ENCODE measurements around the gene NPY2R. TPM values are rescaled to one million over a fixed set of nuclear protein-coding genes. Genes with fewer than 3 reads are reported as not detected.

The NPY2R gene
- polyA plus RNA-seq, 1 donor from 2014 or later: 1.2 TPM

GRCh38 chr4:155164718-155165117 lies 43.7 kb upstream of the NPY2R start:
- Histone ChIP-seq H3K36me3 (ENCODE audit: insufficient read depth, low read length) (no peaks in the 10 kb centered on the region), H3K27ac (ENCODE audit: low read length) (no peak overlapping the region), H3F3A (ENCODE audit: insufficient read depth, low read length, poor library complexity, severe bottlenecking) (no peaks in the 10 kb centered on the region), H4K20me1 (ENCODE audit: insufficient read depth) (no peaks in the 10 kb centered on the region), H2AFZ (ENCODE audit: low read depth, low read length) (no peak overlapping the region), H3K9me3 (ENCODE audit: low read length) (peaks cover 3% of the 10 kb centered on the region), H3K9me2 (ENCODE audit: insufficient read depth, low read length) (no peaks in the 10 kb centered on the region), H3K79me2 (replicated peaks; ENCODE audit: insufficient read depth, low read length) (no peaks in the 10 kb centered on the region), H3K4me2 (ENCODE audit: low read length) (no peak overlapping the region), H3K4me3 (ENCODE audit: low read length) (no peak overlapping the region), H3K9ac (ENCODE audit: low read length) (no peak overlapping the region), H3K27me3 (ENCODE audit: insufficient read depth, low read depth, low read length) (no peaks in the 10 kb centered on the region)
- TF ChIP-seq RAD21 (conservative IDR thresholded peaks at IDR 0.05): no peak
- TF ChIP-seq REST (IDR thresholded peaks at IDR 0.05; ENCODE audit: borderline replicate concordance): no peak
- TF ChIP-seq SMC3 (conservative IDR thresholded peaks at IDR 0.05; ENCODE audit: poor library complexity): no peak
- no peak for TF ChIP-seq TAF1 (IDR thresholded peaks at IDR 0.05; ENCODE audit: low read depth)
- no peak for TF ChIP-seq EZH2 (IDR thresholded peaks at IDR 0.05; ENCODE audit: borderline replicate concordance, insufficient read depth, low read length, poor library complexity, severe bottlenecking)
- no peak for TF ChIP-seq EP300 (conservative IDR thresholded peaks at IDR 0.05; ENCODE audit: poor library complexity, severe bottlenecking)
- no peak for TF ChIP-seq CTCF (IDR thresholded peaks at IDR 0.05; ENCODE audit: poor library complexity, severe bottlenecking)
- TF ChIP-seq POLR2AphosphoS5 (IDR thresholded peaks at IDR 0.05): no peak
- TF ChIP-seq MXI1 (conservative IDR thresholded peaks at IDR 0.05; ENCODE audit: poor library complexity, severe bottlenecking): no peak

GRCh38 chr4:155170569-155170968 lies 37.9 kb upstream of the NPY2R start:
- H3K4me2 ChIP-seq (ENCODE audit: low read length): no peak overlapping the region
- no peak overlapping the region for H3K4me3 ChIP-seq (ENCODE audit: low read length)
- H2AFZ ChIP-seq (ENCODE audit: low read depth, low read length): no peak overlapping the region
- no peaks in the 10 kb centered on the region for H3K79me2 ChIP-seq (replicated peaks; ENCODE audit: insufficient read depth, low read length)
- H3K9ac ChIP-seq (ENCODE audit: low read length): no peak overlapping the region
- TF ChIP-seq TAF1 (IDR thresholded peaks at IDR 0.05; ENCODE audit: low read depth) (no peak), MXI1 (conservative IDR thresholded peaks at IDR 0.05; ENCODE audit: poor library complexity, severe bottlenecking) (no peak), REST (IDR thresholded peaks at IDR 0.05; ENCODE audit: borderline replicate concordance) (no peak), CTCF (IDR thresholded peaks at IDR 0.05; ENCODE audit: poor library complexity, severe bottlenecking) (no peak), EZH2 (IDR thresholded peaks at IDR 0.05; ENCODE audit: borderline replicate concordance, insufficient read depth, low read length, poor library complexity, severe bottlenecking) (no peak)
- H3K9me3 ChIP-seq (ENCODE audit: low read length): peaks cover 4% of the 10 kb centered on the region
- H3K9me2 ChIP-seq (ENCODE audit: insufficient read depth, low read length): no peaks in the 10 kb centered on the region
- no peak overlapping the region for H3K27ac ChIP-seq (ENCODE audit: low read length)
- H3K36me3 ChIP-seq (ENCODE audit: insufficient read depth, low read length): no peaks in the 10 kb centered on the region
- H4K20me1 ChIP-seq (ENCODE audit: insufficient read depth): no peaks in the 10 kb centered on the region
- no peaks in the 10 kb centered on the region for H3K27me3 ChIP-seq (ENCODE audit: insufficient read depth, low read depth, low read length)
- no peaks in the 10 kb centered on the region for H3F3A ChIP-seq (ENCODE audit: insufficient read depth, low read length, poor library complexity, severe bottlenecking)
